WTC11 (cell line): ENCODE measurements around the gene RPP38.

Experiments
- CTCF ChIP-seq: fragments of 200-600 bp; IDR thresholded peaks from 2 replicates; pipeline ENCODE4 v1.8.0; 2022; ENCODE audit warnings: antibody characterized with exemption
- GABPB1 ChIP-seq: sonication (generic); formaldehyde crosslinking; IDR thresholded peaks from 2 replicates; pipeline ENCODE4 v1.8.1; 2023; ENCODE audit warnings: mild to moderate bottlenecking, missing genetic modification reagents
- HMGXB4 ChIP-seq: sonication (generic); formaldehyde crosslinking; IDR thresholded peaks from 2 replicates; pipeline ENCODE4 v1.8.1; 2023; ENCODE audit warnings: mild to moderate bottlenecking, moderate library complexity, missing genetic modification reagents
- IRF1 ChIP-seq: sonication (generic); formaldehyde crosslinking; IDR thresholded peaks from 2 replicates; pipeline ENCODE4 v1.8.0; 2023; ENCODE audit warnings: missing genetic modification reagents
- JUN ChIP-seq: sonication (generic); formaldehyde crosslinking; IDR thresholded peaks from 2 replicates; pipeline ENCODE4 v1.8.0; 2023; ENCODE audit warnings: mild to moderate bottlenecking, missing genetic modification reagents
- MAX ChIP-seq: sonication (generic); formaldehyde crosslinking; IDR thresholded peaks from 2 replicates; pipeline ENCODE4 v1.8.0; 2022; ENCODE audit warnings: mild to moderate bottlenecking, missing genetic modification reagents
- STAT6 ChIP-seq: sonication (generic); formaldehyde crosslinking; conservative IDR thresholded peaks from 2 replicates; pipeline ENCODE4 v1.8.1; 2023; ENCODE audit warnings: mild to moderate bottlenecking, low read depth, missing genetic modification reagents, moderate library complexity
- ZNF512 ChIP-seq: sonication (generic); formaldehyde crosslinking; IDR thresholded peaks from 2 replicates; pipeline ENCODE4 v1.8.1; 2022; ENCODE audit warnings: missing genetic modification reagents, borderline replicate concordance

GRCh38 chr10:15137636-15138035, 40.5 kb downstream of the RPP38 start:
- no peak for TF ChIP-seq CTCF
- no peak for TF ChIP-seq ZNF512
- no peak for TF ChIP-seq STAT6 (CRISPR knock-in tag)
- no peak for TF ChIP-seq MAX (CRISPR knock-in tag)
- no peak for TF ChIP-seq GABPB1 (CRISPR knock-in tag)
- no peak for TF ChIP-seq IRF1 (CRISPR knock-in tag)
- TF ChIP-seq JUN (CRISPR knock-in tag), result no peak
- no peak for TF ChIP-seq HMGXB4 (CRISPR knock-in tag)
